Right ventricle myocardium superior (tissue), 1 donor: ENCODE results near the gene BCS1L. TPM values are rescaled to one million over a fixed set of nuclear protein-coding genes. Genes with fewer than 3 reads are reported as not detected.

Experiments
- ATAC-seq: fragments of 200-7000 bp; cut with Tn5 transposase; one replicate; pipeline ENCODE4 v1.9.1; 2020; ENCODE audit warnings: mild to moderate bottlenecking; ENCODE audit not compliant: poor library complexity
- DNase-seq: peaks from one replicate; pipeline ENCODE4 v3.0.0-alpha.2; 2020
- intact Hi-C: fragments of 100-400 bp; cut with DNase I; formaldehyde crosslinking; loops from one replicate; pipeline ENCODE4 v1.11.2; 2022
- total RNA-seq: library from RNA; stranded (reverse); fragmentation: NEBNext Ultra II Directional; extraction: Animal tissue kit (Norgen Biotek cat#: 25700); gene quantifications from one replicate; pipeline ENCODE4 v1.2.1, GENCODE V29; 2021
- donor health status: DM: no; HTN: yes; CAD: no; lungs with severe emphysema.

The BCS1L gene
- total RNA-seq, 1 donor from 2014 or later = 47.6 TPM

GRCh38 chr2:218709908-218710307 is 50.4 kb downstream of the BCS1L start:
- no peak for DNase-seq
- intact Hi-C loops = loop anchor here (5.0 kb wide), 1 partner anchor 142 kb away; no protein-coding TSS in a partner anchor
- ATAC-seq = no peak

DNA sequence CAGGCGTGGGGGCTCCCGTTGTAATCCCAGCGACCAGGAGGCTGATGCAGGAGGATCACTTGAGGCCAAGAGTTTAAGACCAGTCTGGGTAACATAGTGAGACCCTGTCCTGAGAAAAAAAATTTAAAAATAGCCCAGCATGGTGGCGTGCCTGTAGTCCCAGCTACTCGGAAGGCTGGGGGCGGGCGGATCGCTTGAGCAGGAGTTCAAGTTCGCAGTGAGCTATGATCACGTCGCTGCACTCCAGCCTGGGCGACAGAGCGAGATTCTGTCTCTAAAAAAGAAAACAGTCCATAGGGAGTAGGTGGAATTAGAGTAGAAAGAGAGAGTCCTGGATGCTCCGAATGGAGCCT is 50.8 kb downstream of the BCS1L start:
- DNase-seq (no peak), ATAC-seq (no peak)
- intact Hi-C loops = loop anchor here (5.0 kb wide), 1 partner anchor 142 kb away; no protein-coding TSS in a partner anchor

- ATAC-seq (peak; percentile 99), DNase-seq (peak; percentile 99)
- intact Hi-C loops = loop anchor here (5.0 kb wide), 1 partner anchor 141 kb away; no protein-coding TSS in a partner anchor
Observed at GRCh38 chr2:218710687-218711549, 51.4 kb downstream of the BCS1L start, which contains the start of gene TTLL4. Gene TTLL4, plus strand, starts transcription at chr2:218710835. Its CDS starts 26,842 bp downstream, at chr2:218737677.

DNA sequence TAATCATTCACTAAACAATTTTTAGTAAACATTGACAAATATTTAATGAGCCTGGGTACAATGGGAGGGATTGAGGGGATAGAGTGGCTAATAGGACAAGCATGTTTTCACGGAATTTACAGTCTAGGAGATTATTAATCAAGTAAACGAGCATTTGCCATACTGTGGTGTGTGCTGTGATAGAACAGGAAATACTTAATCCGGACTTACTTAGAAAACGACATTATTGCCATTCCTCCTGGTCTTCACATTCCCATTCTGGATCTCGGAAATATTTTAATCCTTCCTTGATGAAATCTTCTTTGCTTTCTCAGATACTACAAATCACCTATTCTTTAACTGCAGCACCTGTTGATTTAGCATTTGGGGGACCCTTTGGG is 52.1 kb downstream of the BCS1L start:
- no peak for ATAC-seq
- intact Hi-C loops = loop anchor here (5.0 kb wide), 1 partner anchor 141 kb away; no protein-coding TSS in a partner anchor
- DNase-seq = no peak

Other genes with a start within 250 kb of the BCS1L start
- gene VIL1, start 240.6 kb upstream of the BCS1L start, total RNA-seq = not detected
- 5.9 TPM for gene USP37, start 91.3 kb upstream of the BCS1L start, total RNA-seq
- gene CNOT9, start 90.8 kb upstream of the BCS1L start, total RNA-seq = 17.7 TPM
- 0.62 TPM for gene PLCD4, start 51.8 kb upstream of the BCS1L start, total RNA-seq
- gene ZNF142, start 60 bp upstream of the BCS1L start, total RNA-seq = 20.5 TPM
- 12.4 TPM for gene RNF25, start 12.3 kb downstream of the BCS1L start, total RNA-seq
- 3.9 TPM for gene STK36, start 12.4 kb downstream of the BCS1L start, total RNA-seq
- 5.6 TPM for gene TTLL4, start 51.2 kb downstream of the BCS1L start, total RNA-seq
- 10.5 TPM for gene CYP27A1, start 122.5 kb downstream of the BCS1L start, total RNA-seq
- not detected for gene PRKAG3, start 172.1 kb downstream of the BCS1L start, total RNA-seq
- gene WNT6, start 200.1 kb downstream of the BCS1L start, total RNA-seq = 2.6 TPM
- gene WNT10A, start 221.2 kb downstream of the BCS1L start, total RNA-seq = not detected